Measurements from ENCODE around the gene ZC3H7A. TPM values are rescaled to one million over a fixed set of nuclear protein-coding genes. Genes with fewer than 3 reads are reported as not detected.

Gene ZC3H7A
- total and polyA plus RNA-seq, 9 of the 15 experiments (the other 6 are each of a cell fraction or from before 2014, with no cell fraction given): 19.8 to 49.1 (median 28.2) TPM

DNA sequence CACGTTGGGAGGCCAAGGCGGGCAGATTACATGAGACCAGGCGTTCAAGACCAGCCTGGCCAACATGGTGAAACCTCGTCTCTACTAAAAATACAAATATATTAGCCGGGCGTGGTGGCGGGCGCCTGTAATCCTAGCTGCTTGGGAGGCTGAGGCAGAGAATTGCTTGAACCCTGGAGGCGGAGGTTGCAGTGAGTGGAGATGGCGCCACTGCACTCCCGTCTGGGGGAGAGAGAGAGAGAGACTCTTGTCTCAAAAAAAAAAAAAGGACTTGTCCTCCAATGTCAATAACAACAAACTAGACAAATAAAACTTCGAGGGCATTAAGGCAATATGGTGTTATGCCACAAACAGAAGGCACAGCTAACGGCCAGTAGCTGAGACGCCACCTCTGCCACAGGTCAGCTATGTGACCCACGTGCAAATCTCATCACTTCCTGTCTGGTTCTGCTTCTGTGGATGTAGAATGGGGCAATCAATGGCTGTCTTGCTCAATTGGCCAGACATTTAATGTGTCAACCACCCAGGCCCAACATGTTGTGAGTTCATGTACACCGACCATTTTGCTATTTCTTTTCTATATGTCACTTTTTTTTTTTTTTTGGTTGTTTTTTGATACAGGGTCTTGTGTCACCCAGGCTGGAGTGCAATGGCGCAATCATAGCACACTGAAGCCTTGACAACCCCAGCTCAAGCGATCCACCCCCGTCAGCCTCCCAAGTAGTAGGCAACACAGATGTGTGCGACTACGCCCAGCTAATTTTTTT, 53.6 kb downstream of the ZC3H7A start (continued):
- TF ChIP-seq PKNOX1 (IDR thresholded peaks at IDR 0.05): 0 out of 2 replicates have a peak, but pooled peaks have one; percentile 29
- TF ChIP-seq, protein P1, sequence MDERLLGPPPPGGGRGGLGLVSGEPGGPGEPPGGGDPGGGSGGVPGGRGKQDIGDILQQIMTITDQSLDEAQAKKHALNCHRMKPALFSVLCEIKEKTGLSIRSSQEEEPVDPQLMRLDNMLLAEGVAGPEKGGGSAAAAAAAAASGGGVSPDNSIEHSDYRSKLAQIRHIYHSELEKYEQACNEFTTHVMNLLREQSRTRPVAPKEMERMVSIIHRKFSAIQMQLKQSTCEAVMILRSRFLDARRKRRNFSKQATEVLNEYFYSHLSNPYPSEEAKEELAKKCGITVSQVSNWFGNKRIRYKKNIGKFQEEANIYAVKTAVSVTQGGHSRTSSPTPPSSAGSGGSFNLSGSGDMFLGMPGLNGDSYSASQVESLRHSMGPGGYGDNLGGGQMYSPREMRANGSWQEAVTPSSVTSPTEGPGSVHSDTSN (CRISPR knock-in tag; IDR thresholded peaks at IDR 0.05; ENCODE audit: low read depth): no peak
- TF ChIP-seq, protein P1 (tag; conservative IDR thresholded peaks at IDR 0.05; ENCODE audit: low read depth): no peak
- TF ChIP-seq SMAD4 (CRISPR knock-in tag; conservative IDR thresholded peaks at IDR 0.05): peak; percentile 77; the same call in 1 of the 2 replicates
- TF ChIP-seq ZNF212 (CRISPR knock-in tag; IDR thresholded peaks at IDR 0.05): no peak
- peak in 1 of 2 experiments; percentile 44 for TF ChIP-seq E2F6 (IDR thresholded peaks at IDR 0.05; ENCODE audit: borderline replicate concordance in 1 of 2, extremely low read depth in 1 of 2, insufficient read depth in 1 of 2, insufficient read length in 1 of 2, low read depth in 1 of 2, low read length in 1 of 2, poor library complexity in 1 of 2, severe bottlenecking in 1 of 2)
- TF ChIP-seq MEF2D (tag; conservative IDR thresholded peaks at IDR 0.05; ENCODE audit: low read depth): 0 out of 2 replicates have a peak, but pooled peaks have one; percentile 46
- 0 out of 2 replicates have a peak, but pooled peaks have one; percentile 12 for TF ChIP-seq CC2D1A (IDR thresholded peaks at IDR 0.05)
- TF ChIP-seq ADNP (tag; IDR thresholded peaks at IDR 0.05): peak; percentile 65; the same call in 1 of the 2 replicates
- peak in 1 of 2 experiments; percentile 62; a peak in 2 of 4 replicates for TF ChIP-seq HDAC1 (IDR thresholded peaks at IDR 0.05)
- TF ChIP-seq TRIM24 (IDR thresholded peaks at IDR 0.05): peak in 1 of 2 experiments; percentile 44; a peak in 2 of 4 replicates
- peak; percentile 79 for TF ChIP-seq MYC (IDR thresholded peaks at IDR 0.05; ENCODE audit: low read depth, low read length)
- 0 out of 2 replicates have a peak, but pooled peaks have one; percentile 40 for TF ChIP-seq MYC (CRISPR knock-in tag; IDR thresholded peaks at IDR 0.05; ENCODE audit: borderline replicate concordance, low read depth)
- peak; percentile 3 to 8; a peak in 1 of 4 replicates for TF ChIP-seq MNT (conservative IDR thresholded peaks at IDR 0.05)
- TF ChIP-seq POLR3G (IDR thresholded peaks at IDR 0.05; ENCODE audit: extremely low read depth, insufficient read length, insufficient replicate concordance): no peak
- TF ChIP-seq ZNF175 (CRISPR knock-in tag; IDR thresholded peaks at IDR 0.05; ENCODE audit: low read depth): peak; percentile 58; the same call in 1 of the 2 replicates
- TF ChIP-seq MTA1 (IDR thresholded peaks at IDR 0.05; ENCODE audit: borderline replicate concordance): 0 out of 2 replicates have a peak, but pooled peaks have one; percentile 9
- TF ChIP-seq HDAC2 (IDR thresholded peaks at IDR 0.05): peak; percentile 66; the same call in 1 of the 2 replicates
- no peak for TF ChIP-seq MAX (CRISPR knock-in tag; IDR thresholded peaks at IDR 0.05)
- TF ChIP-seq BACH1 (tag; IDR thresholded peaks at IDR 0.05): peak; percentile 73; the same call in 1 of the 2 replicates
